Mucosa of descending colon (tissue), 3 donors: ENCODE measurements around the gene SHANK1. TPM values are rescaled to one million over a fixed set of nuclear protein-coding genes. Genes with fewer than 3 reads are reported as not detected.

ENCODE experiments used
- ATAC-seq: fragments of 200-7000 bp; cut with Tn5 transposase; one replicate; pipeline ENCODE4 v1.9.1; 2020; ENCODE audit warnings: mild to moderate bottlenecking, moderate library complexity
- DNase-seq, 3 donors: peaks; one replicate each; pipeline ENCODE4 v3.0.0-alpha.2; 2020
- H3K36me3 ChIP-seq: fragments of 200-600 bp; one replicate; pipeline ENCODE4 v1.8.0; 2021; ENCODE audit warnings: low read depth, mild to moderate bottlenecking
- H3K4me1 ChIP-seq: fragments of 200-600 bp; one replicate; pipeline ENCODE4 v1.8.0; 2021; ENCODE audit warnings: low read depth, mild to moderate bottlenecking
- H3K4me3 ChIP-seq: fragments of 200-600 bp; one replicate; pipeline ENCODE4 v1.8.0; 2021; ENCODE audit warnings: mild to moderate bottlenecking
- H3K9me3 ChIP-seq: fragments of 200-600 bp; one replicate; pipeline ENCODE4 v1.8.0; 2021; ENCODE audit warnings: mild to moderate bottlenecking
- CTCF ChIP-seq: fragments of 200-600 bp; IDR thresholded peaks from one replicate; pipeline ENCODE4 v1.8.0; 2022; ENCODE audit warnings: antibody characterized with exemption, mild to moderate bottlenecking
- intact Hi-C, 2 donors: fragments of 100-400 bp; cut with DNase I in 1 of 2; cut with micrococcal nuclease in 1 of 2; formaldehyde crosslinking; loops; one replicate each; pipeline versions ENCODE4 v1.11.0 to v1.11.1; 2022; cut with DNase I, micrococcal nuclease
- total RNA-seq, 3 donors: library from RNA; stranded (reverse); fragmentation: NEBNext Ultra II Directional in 2 of 3; extraction: Animal tissue kit (Norgen Biotek cat#: 25700) in 2 of 3; gene quantifications; one replicate each; pipeline versions ENCODE4 v1.2.1 to v1.2.4, GENCODE V29; 2021 to 2023
- donor health status: DM: no; HTN: no; CAD: no; lungs with moderate emphysema.
- donor health status: DM: no; HTN: no; CAD: no.
- donor health status: DM: no; HTN: yes; CAD: no.

SHANK1 gene
- total RNA-seq, 3 donors from 2014 or later, result 0.55 to 1.1 TPM; not detected in 1

DNA sequence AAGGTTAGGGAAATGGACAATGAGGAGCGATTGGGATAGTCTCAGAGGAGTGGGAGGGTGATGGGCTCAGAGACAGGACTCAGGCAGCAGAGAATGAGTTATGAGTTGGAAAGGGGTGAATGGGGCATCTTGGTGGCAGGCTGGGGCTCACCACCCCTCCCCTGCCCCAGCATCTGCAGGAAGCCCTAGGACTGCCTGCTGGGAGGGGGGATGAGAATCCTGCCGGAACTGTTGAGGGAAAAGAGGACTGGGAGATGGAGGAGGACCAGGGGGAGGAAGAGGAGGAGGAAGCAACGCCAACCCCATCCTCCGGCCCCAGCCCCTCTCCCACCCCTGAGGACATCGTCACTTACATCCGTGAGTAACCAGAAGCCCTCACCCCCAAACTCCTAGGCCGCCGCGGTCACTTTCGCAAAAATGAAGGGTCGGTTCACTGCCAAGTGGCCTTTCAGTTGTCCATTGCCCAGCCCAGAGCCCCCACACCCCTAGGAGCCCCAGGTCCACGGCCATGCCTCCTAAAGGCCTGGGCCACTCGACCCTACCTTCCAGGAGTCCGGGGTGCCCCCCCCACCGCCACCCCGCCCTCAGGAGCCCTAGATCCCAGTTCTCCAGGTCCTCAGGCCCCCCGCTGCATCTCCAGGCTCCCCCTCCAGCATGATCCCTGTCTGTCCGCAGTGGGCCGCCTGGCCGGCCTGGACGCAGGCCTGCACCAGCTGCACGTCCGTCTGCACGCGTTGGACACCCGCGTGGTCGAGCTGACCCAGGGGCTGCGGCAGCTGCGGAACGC is 4.3 kb upstream of the SHANK1 start:
- no peak overlapping the region for H3K4me3 ChIP-seq
- DNase-seq (no peak), ATAC-seq (no peak)
- H3K36me3 ChIP-seq, result no peaks in the 10 kb centered on the region
- no peak for TF ChIP-seq CTCF
- peaks cover 16% of the 10 kb centered on the region for H3K4me1 ChIP-seq
- no peaks in the 10 kb centered on the region for H3K9me3 ChIP-seq
- intact Hi-C loops, result no loop called here

GRCh38 chr19:50723069-50723468 is 3.5 kb upstream of the SHANK1 start, which contains the start of gene CLEC11A:
Gene CLEC11A (plus strand): TSS chr19:50723364. CDS start chr19:50723526, 162 bp downstream.
- intact Hi-C loops, result no loop called here
- H3K4me1 ChIP-seq, result peaks cover 16% of the 10 kb centered on the region
- ATAC-seq, result no peak
- no peaks in the 10 kb centered on the region for H3K36me3 ChIP-seq
- peak; percentile 36 to 61 (median 40) for DNase-seq
- no peaks in the 10 kb centered on the region for H3K9me3 ChIP-seq
- H3K4me3 ChIP-seq, result no peak within 1 kb of the TSS
- no peak for TF ChIP-seq CTCF

DNA sequence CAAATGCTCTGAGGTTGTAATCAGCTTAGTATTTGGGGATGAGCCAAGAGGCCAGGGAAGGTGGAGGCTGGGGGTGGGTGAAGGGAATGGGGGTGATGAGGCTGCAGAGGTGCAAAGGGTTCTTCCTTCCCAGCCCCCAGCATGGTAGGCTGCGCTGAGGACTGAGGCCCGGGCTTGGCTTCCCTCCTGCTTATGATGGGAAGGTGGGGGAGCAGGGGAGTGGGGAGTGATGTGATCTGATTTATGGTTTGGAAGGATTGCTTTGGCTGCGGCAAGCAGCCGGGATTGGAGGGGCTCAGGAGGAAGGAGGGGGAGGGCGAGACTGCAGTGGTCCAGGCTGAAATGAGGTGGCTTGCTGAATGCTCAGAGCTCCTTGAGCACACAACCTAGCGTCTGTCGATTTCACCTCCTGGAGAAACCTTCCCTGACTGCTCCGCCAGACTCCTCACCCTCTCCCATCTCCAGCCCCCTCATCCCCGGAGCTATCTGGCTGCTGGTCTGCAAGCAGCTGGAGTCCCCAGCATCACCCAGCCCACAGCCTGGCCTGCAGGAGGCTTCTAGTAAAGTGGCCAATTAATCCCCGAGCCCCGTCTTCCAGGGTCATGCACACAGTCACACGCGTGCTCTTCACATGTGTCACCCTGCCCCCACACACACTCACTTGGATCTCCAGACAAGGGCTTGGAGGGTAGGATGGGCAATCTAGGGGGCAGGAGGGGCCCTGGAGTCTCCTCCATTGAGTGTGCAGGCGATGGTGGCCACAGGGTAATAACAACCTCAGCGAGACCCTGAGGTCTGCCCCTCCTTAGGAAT is 2.8 kb upstream of the SHANK1 start:
- intact Hi-C loops, result no loop called here
- Histone ChIP-seq H3K4me3 (no peak overlapping the region), H3K4me1 (peaks cover 16% of the 10 kb centered on the region), H3K36me3 (no peaks in the 10 kb centered on the region), H3K9me3 (no peaks in the 10 kb centered on the region)
- no peak for ATAC-seq
- no peak for TF ChIP-seq CTCF
- DNase-seq, result peak in 1 of 3 donors; percentile 40

GRCh38 chr19:50721441-50722137 is 2.0 kb upstream of the SHANK1 start:
- Histone ChIP-seq H3K9me3 (no peaks in the 10 kb centered on the region), H3K4me1 (peaks cover 16% of the 10 kb centered on the region), H3K36me3 (no peaks in the 10 kb centered on the region), H3K4me3 (no peak overlapping the region)
- no peak for ATAC-seq
- no peak for DNase-seq
- TF ChIP-seq CTCF, result no peak
- intact Hi-C loops, result no loop called here

- Histone ChIP-seq H3K4me3 (no peak overlapping the region), H3K4me1 (peaks cover 16% of the 10 kb centered on the region), H3K9me3 (no peaks in the 10 kb centered on the region), H3K36me3 (no peaks in the 10 kb centered on the region)
- no peak for DNase-seq
- ATAC-seq, result no peak
- TF ChIP-seq CTCF, result no peak
- intact Hi-C loops, result no loop called here
Observed at GRCh38 chr19:50720921-50721381, 1.3 kb upstream of the SHANK1 start.
